K562 (cell line): Measurements from ENCODE around the gene DIS3L2.

Experiments used
- RNF2 ChIP-seq: sonication (generic); IDR thresholded peaks from 2 replicates; pipeline ENCODE4 v1.6.1; 2016
- SMAD3 ChIP-seq: fragments of 450-650 bp; formaldehyde crosslinking; conservative IDR thresholded peaks from 2 replicates; pipeline ENCODE4 v1.4.0; 2020; ENCODE audit warnings: mild to moderate bottlenecking
- ZNF707 ChIP-seq: fragments of 250-450 bp; sonication (Bioruptor Pico); conservative IDR thresholded peaks from 2 replicates; pipeline ENCODE4 v1.8.0; 2022; ENCODE audit warnings: inconsistent platforms, mild to moderate bottlenecking, moderate library complexity
- TF ChIP-seq, protein P1 (sequence below): sonication (generic); formaldehyde crosslinking; IDR thresholded peaks from 2 replicates; pipeline ENCODE4 v1.9.0; 2022; ENCODE audit warnings: mild to moderate bottlenecking, missing genetic modification reagents
- TF ChIP-seq, protein P2 (sequence below), 3 experiments: fragments of 200-800 bp in 1 of 3; sonication (Bioruptor generic) in 1 of 3; sonication (generic) in 1 of 3; formaldehyde crosslinking in 1 of 3; IDR thresholded peaks; 2 replicates each; pipeline versions ENCODE4 v1.6.1 to v1.8.0; 2016 to 2022; ENCODE audit warnings: mild to moderate bottlenecking in 2 of 3, missing compliant biosample characterization in 2 of 3, missing genetic modification characterization in 2 of 3, missing genetic modification reagents in 1 of 3
- TF ChIP-seq, protein P3 (sequence below), 3 experiments: IDR thresholded peaks in 2 of 3; conservative IDR thresholded peaks in 1 of 3; 2 replicates each; pipeline ENCODE4 v1.5.1; 2011 to 2012; ENCODE audit warnings: low read length in 3 of 3, mild to moderate bottlenecking in 3 of 3, control low read depth in 2 of 3, improper control_type of control experiment in 1 of 3, inconsistent platforms in 1 of 3, low read depth in 1 of 3, mixed read lengths in 1 of 3, moderate library complexity in 1 of 3; ENCODE audit not compliant: insufficient read depth in 2 of 3

DNA sequence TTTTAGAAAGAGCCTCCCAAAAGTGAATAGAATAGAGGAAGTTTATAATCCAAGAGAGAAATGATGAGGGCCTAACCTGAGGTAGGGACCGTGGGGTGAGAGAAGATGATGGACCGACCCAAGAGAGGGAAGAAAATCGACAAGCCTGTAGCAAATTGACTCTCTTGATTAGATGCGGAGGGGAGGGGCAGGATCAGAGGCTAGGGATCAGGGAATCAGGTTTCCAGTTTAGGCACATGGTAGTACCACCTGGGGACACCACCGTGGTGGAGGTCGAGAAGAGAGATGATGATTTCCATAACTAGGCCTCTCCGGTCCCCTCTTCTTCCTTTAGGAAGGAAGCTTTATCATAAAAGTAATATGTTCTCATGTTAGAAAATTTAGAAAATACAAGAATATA, 308.4 kb downstream of the DIS3L2 start:
- no peak for TF ChIP-seq ZNF707 (CRISPR knock-in tag)
- TF ChIP-seq, protein P1, sequence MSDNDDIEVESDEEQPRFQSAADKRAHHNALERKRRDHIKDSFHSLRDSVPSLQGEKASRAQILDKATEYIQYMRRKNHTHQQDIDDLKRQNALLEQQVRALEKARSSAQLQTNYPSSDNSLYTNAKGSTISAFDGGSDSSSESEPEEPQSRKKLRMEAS: no peak
- TF ChIP-seq, protein P2, sequence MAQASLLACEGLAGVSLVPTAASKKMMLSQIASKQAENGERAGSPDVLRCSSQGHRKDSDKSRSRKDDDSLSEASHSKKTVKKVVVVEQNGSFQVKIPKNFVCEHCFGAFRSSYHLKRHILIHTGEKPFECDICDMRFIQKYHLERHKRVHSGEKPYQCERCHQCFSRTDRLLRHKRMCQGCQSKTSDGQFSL (CRISPR knock-in tag; IDR thresholded peaks at IDR 0.05): no peak
- TF ChIP-seq, protein P2 (tag; IDR thresholded peaks at IDR 0.05): no peak
- TF ChIP-seq SMAD3 (CRISPR knock-in tag): no peak
- TF ChIP-seq, protein P3, sequence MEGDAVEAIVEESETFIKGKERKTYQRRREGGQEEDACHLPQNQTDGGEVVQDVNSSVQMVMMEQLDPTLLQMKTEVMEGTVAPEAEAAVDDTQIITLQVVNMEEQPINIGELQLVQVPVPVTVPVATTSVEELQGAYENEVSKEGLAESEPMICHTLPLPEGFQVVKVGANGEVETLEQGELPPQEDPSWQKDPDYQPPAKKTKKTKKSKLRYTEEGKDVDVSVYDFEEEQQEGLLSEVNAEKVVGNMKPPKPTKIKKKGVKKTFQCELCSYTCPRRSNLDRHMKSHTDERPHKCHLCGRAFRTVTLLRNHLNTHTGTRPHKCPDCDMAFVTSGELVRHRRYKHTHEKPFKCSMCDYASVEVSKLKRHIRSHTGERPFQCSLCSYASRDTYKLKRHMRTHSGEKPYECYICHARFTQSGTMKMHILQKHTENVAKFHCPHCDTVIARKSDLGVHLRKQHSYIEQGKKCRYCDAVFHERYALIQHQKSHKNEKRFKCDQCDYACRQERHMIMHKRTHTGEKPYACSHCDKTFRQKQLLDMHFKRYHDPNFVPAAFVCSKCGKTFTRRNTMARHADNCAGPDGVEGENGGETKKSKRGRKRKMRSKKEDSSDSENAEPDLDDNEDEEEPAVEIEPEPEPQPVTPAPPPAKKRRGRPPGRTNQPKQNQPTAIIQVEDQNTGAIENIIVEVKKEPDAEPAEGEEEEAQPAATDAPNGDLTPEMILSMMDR (IDR thresholded peaks at IDR 0.05 in 2 of 3, conservative IDR thresholded peaks at IDR 0.05 in 1 of 3; ENCODE audit: insufficient read depth in 2 of 3, low read depth in 1 of 3, low read length in 3 of 3): no peak
- no peak for TF ChIP-seq RNF2
